Panc1 (cell line): Measurements from ENCODE around the gene JOSD2. TPM values are rescaled to one million over a fixed set of nuclear protein-coding genes. Genes with fewer than 3 reads are reported as not detected.
A peak's percentile ranks its signal among the peaks of the same experiment; 100 is the strongest.

Source experiments
- ATAC-seq: fragments of 200-7000 bp; cut with Tn5 transposase; 2 replicates; pipeline ENCODE4 v1.9.1; 2020; ENCODE audit warnings: mild to moderate bottlenecking, moderate library complexity
- BruUV-seq: library from RNA; stranded (reverse); fragments of 400-500 nt; replicated peaks from 2 replicates; lab custom pipeline; 2021; lab: Mats Ljungman, UMichigan
- CTCF ChIA-PET: fragments of 300-600 bp; sonication (Branson Sonifier 250); formaldehyde crosslinking; loops from one replicate; lab custom pipeline; 2022; ENCODE audit warnings: antibody characterized with exemption; lab: Charles Lee
- POLR2A ChIA-PET: fragments of 300-600 bp; sonication (Branson Sonifier 250); formaldehyde crosslinking; loops from one replicate; lab custom pipeline; 2022; ENCODE audit warnings: antibody characterized with exemption; lab: Charles Lee
- DNase-seq: peaks from one replicate; pipeline ENCODE4 v3.0.0-alpha.2; 2010; ENCODE audit warnings: low read depth, low spot score
- H3K27ac ChIP-seq: 2 replicates; pipeline ENCODE4 v1.5.1; 2011; ENCODE audit warnings: mild to moderate bottlenecking, low read length, inconsistent platforms
- H3K27me3 ChIP-seq: fragments of 200-500 bp; sonication (Bioruptor generic); 2 replicates; pipeline ENCODE4 v1.6.0; 2014; ENCODE audit warnings: low read length, inconsistent platforms; ENCODE audit not compliant: control insufficient read depth, insufficient read depth
- H3K36me3 ChIP-seq: fragments of 200-500 bp; sonication (Bioruptor generic); 2 replicates; pipeline ENCODE4 v1.5.1; 2014; ENCODE audit warnings: inconsistent platforms, mild to moderate bottlenecking, low read length, moderate library complexity; ENCODE audit not compliant: control insufficient read depth, insufficient read depth
- H3K4me1 ChIP-seq: 2 replicates; pipeline ENCODE4 v1.5.1; 2011; ENCODE audit warnings: inconsistent platforms, mild to moderate bottlenecking, low read length, moderate library complexity; ENCODE audit not compliant: control insufficient read depth, insufficient read depth
- H3K4me3 ChIP-seq, 2 experiments: 2 replicates each; pipeline ENCODE4 v1.5.1; 2011 to 2012; ENCODE audit warnings: low read depth in 2 of 2, low read length in 2 of 2, mild to moderate bottlenecking in 2 of 2, inconsistent platforms in 1 of 2, moderate library complexity in 1 of 2
- H3K9me3 ChIP-seq: fragments of 200-500 bp; sonication (Bioruptor generic); 2 replicates; pipeline ENCODE4 v1.5.1; 2014; ENCODE audit warnings: low read depth, mild to moderate bottlenecking, inconsistent platforms, low read length, moderate library complexity; ENCODE audit not compliant: control insufficient read depth, insufficient read depth
- POLR2AphosphoS5 ChIP-seq: IDR thresholded peaks from 2 replicates; pipeline ENCODE4 v1.6.1; 2012; ENCODE audit warnings: mild to moderate bottlenecking, low read depth, low read length, moderate library complexity
- SIN3A ChIP-seq: IDR thresholded peaks from 2 replicates; pipeline ENCODE4 v1.6.1; 2012; ENCODE audit warnings: low read depth, mild to moderate bottlenecking, low read length, moderate library complexity, borderline replicate concordance; ENCODE audit not compliant: insufficient read depth
- TCF7L2 ChIP-seq: IDR thresholded peaks from 2 replicates; pipeline ENCODE4 v1.6.1; 2011; ENCODE audit warnings: mild to moderate bottlenecking, low read depth, low read length, inconsistent platforms
- in situ Hi-C: cut with HindIII; loops from 2 replicates; pipeline ENCODE4 v1.10.0; 2016; ENCODE audit warnings: low sequenced_read_pairs, low pct_unique_long_range_greater_than_20kb
- intact Hi-C: fragments of 100-400 bp; cut with micrococcal nuclease; formaldehyde crosslinking; loops from one replicate; pipeline ENCODE4 v1.10.0; 2022; ENCODE audit not compliant: unreplicated experiment
- total RNA-seq: library from RNA; stranded (reverse); gene quantifications from one replicate; pipeline ENCODE4 v1.2.1, GENCODE V29; 2021; ENCODE audit not compliant: unreplicated experiment
- TF ChIP-seq, protein P1 (sequence below), 2 experiments: IDR thresholded peaks; 2 replicates each; pipeline ENCODE4 v1.6.1; 2011 to 2012; ENCODE audit warnings: low read depth in 2 of 2, control low read depth in 1 of 2, low read length in 1 of 2, mild to moderate bottlenecking in 1 of 2, moderate library complexity in 1 of 2; ENCODE audit not compliant: insufficient read depth in 1 of 2
- TF ChIP-seq, protein P2 (sequence below): fragments of 450-650 bp; IDR thresholded peaks from 2 replicates; pipeline ENCODE4 v1.5.1; 2017; ENCODE audit warnings: mild to moderate bottlenecking

Gene JOSD2
- total RNA-seq, 1 experiment from 2014 or later, result 51.8 TPM

DNA sequence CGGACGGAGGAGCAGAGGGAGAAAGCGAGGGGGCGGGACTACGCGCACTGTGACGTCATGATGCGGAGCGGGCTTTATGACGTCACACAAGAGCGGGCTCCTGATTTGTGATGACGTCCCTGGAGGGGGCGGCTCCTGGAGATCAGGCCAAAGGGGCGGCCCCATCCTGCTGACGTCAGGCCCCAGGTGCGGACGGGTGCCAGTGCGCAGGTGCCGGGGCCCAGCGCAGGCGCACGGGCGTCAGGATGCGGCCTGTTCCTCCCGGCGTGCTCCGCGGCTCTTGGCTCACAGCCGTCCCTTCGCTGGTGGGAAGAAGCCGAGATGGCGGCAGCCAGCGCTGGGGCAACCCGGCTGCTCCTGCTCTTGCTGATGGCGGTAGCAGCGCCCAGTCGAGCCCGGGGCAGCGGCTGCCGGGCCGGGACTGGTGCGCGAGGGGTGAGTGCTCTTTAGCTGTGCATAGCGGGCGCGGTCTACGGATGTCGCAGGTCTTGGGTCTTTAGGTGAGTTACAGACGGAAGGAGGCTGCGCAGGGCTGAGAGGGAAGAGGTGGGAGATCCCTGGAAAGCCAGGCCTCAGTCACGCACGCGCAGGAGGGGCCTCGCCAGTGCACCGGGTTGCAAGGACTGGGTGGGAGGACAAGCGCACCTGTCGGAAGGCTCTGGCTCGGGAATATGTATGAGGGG lies 34.6 kb downstream of the JOSD2 start, which contains the start of the genes EMC10 and GARIN5A:
EMC10 (plus strand) TSS at position 284 of the 683 bp plus-strand sequence; CDS start at position 322, 38 bp downstream.
GARIN5A (minus strand) TSS at position 625 of the 683 bp plus-strand sequence; CDS start at position 165, 460 bp downstream.
- ATAC-seq, result peak; percentile 94
- TF ChIP-seq, protein P1, sequence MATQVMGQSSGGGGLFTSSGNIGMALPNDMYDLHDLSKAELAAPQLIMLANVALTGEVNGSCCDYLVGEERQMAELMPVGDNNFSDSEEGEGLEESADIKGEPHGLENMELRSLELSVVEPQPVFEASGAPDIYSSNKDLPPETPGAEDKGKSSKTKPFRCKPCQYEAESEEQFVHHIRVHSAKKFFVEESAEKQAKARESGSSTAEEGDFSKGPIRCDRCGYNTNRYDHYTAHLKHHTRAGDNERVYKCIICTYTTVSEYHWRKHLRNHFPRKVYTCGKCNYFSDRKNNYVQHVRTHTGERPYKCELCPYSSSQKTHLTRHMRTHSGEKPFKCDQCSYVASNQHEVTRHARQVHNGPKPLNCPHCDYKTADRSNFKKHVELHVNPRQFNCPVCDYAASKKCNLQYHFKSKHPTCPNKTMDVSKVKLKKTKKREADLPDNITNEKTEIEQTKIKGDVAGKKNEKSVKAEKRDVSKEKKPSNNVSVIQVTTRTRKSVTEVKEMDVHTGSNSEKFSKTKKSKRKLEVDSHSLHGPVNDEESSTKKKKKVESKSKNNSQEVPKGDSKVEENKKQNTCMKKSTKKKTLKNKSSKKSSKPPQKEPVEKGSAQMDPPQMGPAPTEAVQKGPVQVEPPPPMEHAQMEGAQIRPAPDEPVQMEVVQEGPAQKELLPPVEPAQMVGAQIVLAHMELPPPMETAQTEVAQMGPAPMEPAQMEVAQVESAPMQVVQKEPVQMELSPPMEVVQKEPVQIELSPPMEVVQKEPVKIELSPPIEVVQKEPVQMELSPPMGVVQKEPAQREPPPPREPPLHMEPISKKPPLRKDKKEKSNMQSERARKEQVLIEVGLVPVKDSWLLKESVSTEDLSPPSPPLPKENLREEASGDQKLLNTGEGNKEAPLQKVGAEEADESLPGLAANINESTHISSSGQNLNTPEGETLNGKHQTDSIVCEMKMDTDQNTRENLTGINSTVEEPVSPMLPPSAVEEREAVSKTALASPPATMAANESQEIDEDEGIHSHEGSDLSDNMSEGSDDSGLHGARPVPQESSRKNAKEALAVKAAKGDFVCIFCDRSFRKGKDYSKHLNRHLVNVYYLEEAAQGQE (IDR thresholded peaks at IDR 0.05; ENCODE audit: insufficient read depth in 1 of 2, low read depth in 2 of 2, low read length in 1 of 2), result no peak
- TF ChIP-seq POLR2AphosphoS5 (peak; percentile 74), SIN3A (0 out of 2 replicates have a peak, but pooled peaks have one; percentile 40)
- BruUV-seq, result no TSS peak

DNA sequence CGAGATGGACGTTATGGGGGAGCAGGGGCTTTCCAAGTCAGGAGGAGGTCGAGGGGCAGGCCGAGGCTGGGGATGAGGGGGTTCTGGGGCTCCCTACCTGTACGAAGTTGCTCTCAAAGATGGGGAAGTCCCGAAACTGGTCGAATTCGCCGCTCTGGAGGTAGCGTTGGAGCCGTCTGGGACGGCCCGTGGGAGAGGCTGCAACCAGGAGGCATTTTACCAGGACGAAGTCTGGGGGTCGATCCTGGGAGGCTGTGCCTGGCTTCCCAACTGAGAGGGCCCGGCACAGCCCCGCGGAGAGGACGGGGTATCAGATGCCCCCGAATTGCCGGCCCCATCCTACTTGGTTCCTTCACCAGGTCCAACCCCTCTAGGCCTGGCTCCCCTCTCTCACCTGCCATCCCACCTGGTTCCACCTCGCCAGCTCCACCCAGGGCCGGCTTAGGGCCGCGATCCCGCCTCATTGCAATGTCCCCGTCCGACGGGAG lies 35.2 kb downstream of the JOSD2 start:
- no TSS peak for BruUV-seq
- no peaks in the 10 kb centered on the region for H3K4me1 ChIP-seq
- in situ Hi-C loops, result no loop called here
- H3K9me3 ChIP-seq, result no peaks in the 10 kb centered on the region
- DNase-seq (no peak), ATAC-seq (no peak)
- TF ChIP-seq POLR2AphosphoS5, result no peak
- TF ChIP-seq, protein P1 (IDR thresholded peaks at IDR 0.05; ENCODE audit: insufficient read depth in 1 of 2, low read depth in 2 of 2, low read length in 1 of 2), result no peak
- no peak for TF ChIP-seq SIN3A
- no peak for TF ChIP-seq TCF7L2
- TF ChIP-seq, protein P2, sequence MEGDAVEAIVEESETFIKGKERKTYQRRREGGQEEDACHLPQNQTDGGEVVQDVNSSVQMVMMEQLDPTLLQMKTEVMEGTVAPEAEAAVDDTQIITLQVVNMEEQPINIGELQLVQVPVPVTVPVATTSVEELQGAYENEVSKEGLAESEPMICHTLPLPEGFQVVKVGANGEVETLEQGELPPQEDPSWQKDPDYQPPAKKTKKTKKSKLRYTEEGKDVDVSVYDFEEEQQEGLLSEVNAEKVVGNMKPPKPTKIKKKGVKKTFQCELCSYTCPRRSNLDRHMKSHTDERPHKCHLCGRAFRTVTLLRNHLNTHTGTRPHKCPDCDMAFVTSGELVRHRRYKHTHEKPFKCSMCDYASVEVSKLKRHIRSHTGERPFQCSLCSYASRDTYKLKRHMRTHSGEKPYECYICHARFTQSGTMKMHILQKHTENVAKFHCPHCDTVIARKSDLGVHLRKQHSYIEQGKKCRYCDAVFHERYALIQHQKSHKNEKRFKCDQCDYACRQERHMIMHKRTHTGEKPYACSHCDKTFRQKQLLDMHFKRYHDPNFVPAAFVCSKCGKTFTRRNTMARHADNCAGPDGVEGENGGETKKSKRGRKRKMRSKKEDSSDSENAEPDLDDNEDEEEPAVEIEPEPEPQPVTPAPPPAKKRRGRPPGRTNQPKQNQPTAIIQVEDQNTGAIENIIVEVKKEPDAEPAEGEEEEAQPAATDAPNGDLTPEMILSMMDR, result no peak
- no peak overlapping the region for H3K27ac ChIP-seq
- H3K27me3 ChIP-seq, result no peaks in the 10 kb centered on the region
- CTCF ChIA-PET, result no interaction called here
- H3K36me3 ChIP-seq, result no peaks in the 10 kb centered on the region
- intact Hi-C loops, result no loop called here
- POLR2A ChIA-PET, result no interaction called here
- H3K4me3 ChIP-seq, result peak overlapping the region; percentile 81 to 89

More for the DNA sequence above, 34.6 kb downstream of the JOSD2 start, which contains the start of the genes EMC10 and GARIN5A:
- H3K9me3 ChIP-seq, result no peaks in the 10 kb centered on the region
- in situ Hi-C loops (no loop called here), intact Hi-C loops (no loop called here)
- ChIA-PET POLR2A (no interaction called here), CTCF (no interaction called here)
- peak; percentile 47 for DNase-seq
- no peaks in the 10 kb centered on the region for H3K27me3 ChIP-seq
- H3K4me3 ChIP-seq, result peak within 1 kb of the TSS; percentile 81 to 89
- H3K27ac ChIP-seq, result peak within 1 kb of the TSS; percentile 74
- no peaks in the 10 kb centered on the region for H3K4me1 ChIP-seq
- H3K36me3 ChIP-seq, result no peaks in the 10 kb centered on the region
